NCI-H2029 (cell line): Measurements from ENCODE around the gene VAMP2.
A peak's percentile ranks its signal among the peaks of the same experiment; 100 is the strongest.

Experiments used
- DNase-seq: peaks from one replicate; lab custom pipeline; 2025; lab: John Stamatoyannopoulos, UW

The VAMP2 gene

DNA sequence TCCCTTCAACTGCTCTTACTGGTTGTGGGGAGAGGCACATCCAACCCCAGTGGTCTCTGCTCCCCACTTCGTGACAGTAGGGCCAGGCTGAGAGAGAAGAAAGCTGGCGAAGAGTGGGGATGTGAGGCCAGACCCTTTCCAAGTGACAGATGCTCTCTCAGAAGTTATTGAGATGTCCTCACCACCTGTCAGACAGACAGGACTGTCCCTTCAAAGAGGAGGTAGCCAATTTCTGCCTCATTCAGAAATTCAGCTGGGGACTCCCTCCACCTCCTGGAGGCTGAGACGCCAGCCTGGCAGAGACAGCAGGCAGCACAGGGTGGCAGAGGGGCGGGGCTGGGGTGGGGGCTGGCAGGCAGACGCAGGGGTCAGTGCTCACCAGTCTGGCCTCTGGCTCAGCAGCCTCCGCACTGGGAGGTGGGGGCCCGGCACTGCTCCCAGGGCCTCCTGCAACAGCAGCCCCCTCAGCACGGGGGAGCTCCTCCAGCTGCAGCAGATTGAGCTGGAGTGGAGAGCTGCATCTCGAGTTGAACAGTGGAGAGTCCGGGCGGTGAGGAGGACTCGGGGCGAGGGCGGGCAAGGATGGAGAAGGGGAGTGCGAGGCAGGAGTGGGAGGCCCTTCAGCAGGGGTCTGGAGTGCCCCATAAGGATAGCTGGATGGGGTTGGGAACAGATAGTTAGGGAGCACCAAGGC lies 19.7 kb downstream of the VAMP2 start:
- no peak for DNase-seq

DNA sequence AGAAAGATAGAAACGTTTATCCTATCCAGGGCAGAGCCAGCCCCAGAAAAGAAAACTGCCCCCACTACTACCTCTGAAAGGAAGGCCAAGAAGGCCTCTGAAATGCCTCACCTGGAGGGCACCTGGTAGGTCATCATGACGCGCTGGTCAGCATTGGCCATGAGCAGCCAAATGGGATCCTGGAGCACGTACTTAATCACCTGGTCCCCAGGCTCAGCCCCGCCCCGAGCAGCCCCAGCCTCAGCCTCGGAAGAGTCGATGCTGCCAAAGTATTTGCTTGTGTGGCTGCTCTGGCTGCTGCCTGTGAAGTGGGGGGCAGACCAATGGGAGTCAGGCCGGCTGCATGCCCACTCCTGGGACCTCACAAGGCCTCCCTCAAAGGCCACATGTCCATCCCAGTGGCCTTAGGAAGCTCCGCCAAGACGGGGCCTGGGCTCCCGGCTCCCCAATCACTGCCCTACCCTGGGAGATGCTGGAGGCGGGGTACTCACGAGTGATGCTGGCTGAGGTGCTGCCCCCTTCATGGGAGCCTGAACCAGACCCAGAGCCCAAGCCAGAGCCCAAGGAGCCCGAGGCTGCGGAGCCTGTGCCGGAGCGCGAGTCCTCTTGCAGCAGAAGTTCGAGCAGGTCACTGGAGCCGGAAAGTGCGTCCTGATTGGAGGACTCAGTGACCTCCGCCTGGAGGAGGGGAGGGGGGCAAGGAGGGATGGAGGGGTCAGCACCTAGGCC lies 20.4 kb downstream of the VAMP2 start:
- DNase-seq = no peak

DNA sequence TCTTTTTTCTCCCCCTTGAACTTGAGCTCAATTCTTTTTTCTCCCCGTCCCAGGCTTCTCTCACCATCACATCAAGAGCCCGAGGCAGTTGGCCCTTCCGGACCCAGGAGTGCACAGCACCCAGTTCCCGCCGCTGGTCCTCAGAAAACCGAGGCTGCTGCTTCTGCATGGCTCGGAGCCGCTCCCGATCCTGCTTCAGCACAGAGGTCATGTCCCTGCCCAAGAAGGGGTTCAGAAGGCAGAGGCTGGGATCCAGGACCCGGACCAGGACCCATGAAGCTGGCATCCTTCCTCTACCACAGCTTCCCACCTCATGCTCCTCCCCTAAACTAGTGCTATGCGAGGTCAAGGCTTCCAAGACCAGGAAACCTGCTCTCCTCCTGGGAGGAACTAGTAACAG lies 21.0 kb downstream of the VAMP2 start:
- no peak for DNase-seq

DNA sequence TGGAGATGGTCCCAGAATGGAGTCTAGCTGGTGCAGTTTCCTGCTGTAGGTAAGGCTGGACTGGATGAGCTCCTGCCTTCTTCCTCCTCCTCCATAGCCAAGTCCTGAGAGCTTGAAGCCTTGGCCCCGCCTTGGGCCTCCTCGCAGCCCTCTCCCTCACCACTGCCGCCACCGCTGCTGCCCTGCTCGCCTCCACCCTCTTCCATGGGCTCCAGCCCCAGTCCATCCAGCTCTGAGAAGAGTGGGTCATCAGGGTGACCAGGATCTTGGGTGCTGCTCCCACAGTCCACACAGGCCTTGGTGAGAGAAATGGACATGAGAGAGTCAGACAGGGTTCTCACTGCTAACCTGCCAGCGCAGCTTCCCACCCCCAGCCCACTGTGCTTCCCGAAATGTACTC lies 21.7 kb downstream of the VAMP2 start:
- no peak for DNase-seq

DNA sequence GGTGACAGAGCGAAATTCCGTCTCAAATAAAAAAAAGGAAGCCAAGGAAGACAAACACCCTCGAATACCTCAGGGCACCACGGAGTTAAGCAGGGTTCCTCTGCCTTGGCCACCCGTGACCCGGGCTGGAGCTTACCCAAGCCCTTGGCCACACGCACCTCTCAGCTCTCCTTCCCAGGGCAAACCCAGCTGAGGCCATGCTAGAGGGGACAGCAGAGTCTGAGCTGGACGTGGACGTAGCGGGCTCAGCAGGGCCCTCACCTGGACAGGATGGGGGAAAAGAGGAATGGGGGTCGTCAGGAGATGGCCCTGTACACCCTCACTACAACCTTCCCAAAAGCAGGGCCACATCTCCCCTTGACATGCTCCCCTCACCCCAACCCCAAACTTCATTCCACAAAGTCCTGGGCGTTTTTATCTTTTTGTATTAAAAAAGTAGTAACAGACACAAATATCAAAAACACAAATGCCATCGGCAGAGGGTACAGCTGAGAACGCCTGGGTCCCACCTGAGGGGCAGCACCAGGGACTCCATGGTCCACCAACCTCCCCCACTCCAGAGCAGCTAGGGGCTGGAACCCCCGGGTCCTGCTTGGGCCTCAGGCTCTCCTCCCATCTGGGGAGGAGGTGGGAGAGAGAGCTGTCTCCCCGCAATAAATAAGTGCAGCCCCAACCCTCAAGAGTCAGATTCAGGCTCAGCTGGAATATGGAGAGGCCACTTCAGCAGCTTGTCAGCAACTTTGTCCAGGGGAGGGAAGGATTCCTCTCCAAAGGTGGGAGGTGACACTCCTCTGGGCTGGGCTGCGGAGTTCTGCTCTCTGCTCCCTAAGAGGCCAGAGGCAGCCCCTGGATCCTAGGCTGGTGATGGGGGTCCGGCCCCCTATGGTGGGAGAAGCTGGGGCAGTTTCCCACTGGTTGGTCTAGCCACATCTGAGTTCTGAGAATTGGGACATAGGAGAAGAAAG lies 22.4 kb downstream of the VAMP2 start:
- no peak for DNase-seq

DNA sequence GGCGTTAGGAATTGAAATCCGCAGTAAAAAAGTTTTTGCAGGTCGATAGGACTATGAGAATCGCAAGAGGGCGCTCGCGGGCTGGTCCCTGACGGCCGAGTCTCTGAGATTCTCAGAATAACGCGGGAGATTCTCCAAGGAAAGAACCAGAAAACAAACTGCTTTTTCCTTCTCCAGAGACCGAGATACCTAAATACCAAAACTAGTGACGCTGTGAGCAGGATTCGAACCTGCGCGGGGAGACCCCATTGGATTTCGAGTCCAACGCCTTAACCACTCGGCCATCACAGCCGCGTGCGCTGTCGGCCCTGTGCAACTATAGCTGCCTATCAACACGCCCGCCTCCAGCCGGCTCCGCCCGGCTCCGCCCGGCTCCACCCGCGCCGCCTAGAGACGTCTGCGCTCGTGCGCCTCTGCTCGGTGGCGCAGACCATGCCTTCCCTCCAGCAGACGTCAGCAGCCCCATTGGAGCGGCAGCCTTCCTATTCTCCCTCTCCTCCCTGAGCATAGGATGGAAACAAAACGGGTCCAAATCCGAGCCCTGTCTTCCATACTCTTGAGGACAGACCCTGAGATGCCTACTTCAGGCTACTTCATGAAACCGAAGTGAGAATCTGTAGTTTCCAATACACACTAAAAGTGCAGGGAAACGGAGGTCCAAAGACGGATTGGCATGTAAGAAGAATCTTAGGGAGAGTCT lies 23.9 kb downstream of the VAMP2 start:
- peak; percentile 87 for DNase-seq

DNA sequence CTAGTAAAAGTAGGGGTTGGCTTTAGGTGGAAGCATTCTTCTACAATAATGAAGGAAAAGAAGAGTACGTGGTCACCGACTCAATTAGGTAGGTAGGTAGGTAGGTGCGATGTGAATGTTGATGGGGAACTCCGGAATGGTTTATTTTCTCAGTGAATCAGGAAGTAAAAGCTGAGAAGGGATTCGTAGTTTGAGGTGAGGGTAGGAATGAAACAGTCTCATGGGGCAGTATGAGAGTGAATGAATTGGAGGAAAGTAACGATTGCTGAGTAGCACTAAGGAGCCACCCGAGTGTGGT lies 24.4 kb downstream of the VAMP2 start:
- DNase-seq = no peak

DNA sequence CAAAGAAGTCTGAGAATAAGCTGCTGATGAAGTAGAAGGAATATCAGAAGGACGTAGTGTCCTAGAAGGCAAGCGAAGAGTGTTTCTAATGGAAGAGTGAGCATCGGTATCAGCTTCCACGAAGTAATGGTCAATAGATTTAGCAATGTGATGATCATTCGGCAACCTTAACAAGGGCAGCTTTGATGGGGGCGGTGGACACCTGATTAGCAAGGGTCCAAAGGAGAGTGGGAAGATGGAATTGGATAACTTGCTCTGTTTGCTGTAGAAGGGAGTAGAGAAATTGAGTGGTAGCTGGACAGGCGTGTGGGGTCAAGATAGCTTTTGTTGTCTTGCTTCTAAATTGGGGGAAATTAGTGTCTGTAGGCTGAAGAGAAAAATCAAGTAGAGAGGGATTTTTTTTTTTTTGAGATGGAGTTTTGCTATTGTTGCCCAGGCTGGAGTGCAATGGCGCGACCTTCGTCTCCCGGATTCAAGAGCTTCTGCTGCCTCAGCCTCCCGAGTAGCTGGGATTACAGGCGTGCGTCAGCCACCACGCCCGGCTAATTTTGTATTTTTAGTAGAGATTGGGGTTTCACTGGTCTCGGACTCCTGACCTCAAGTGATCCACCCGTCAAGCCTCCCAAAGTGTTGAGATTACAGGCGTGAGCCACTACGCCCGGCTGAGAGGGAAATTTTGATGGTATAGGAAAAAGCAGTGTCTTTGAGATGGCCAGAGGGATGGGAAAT lies 24.9 kb downstream of the VAMP2 start:
- DNase-seq = no peak

DNA sequence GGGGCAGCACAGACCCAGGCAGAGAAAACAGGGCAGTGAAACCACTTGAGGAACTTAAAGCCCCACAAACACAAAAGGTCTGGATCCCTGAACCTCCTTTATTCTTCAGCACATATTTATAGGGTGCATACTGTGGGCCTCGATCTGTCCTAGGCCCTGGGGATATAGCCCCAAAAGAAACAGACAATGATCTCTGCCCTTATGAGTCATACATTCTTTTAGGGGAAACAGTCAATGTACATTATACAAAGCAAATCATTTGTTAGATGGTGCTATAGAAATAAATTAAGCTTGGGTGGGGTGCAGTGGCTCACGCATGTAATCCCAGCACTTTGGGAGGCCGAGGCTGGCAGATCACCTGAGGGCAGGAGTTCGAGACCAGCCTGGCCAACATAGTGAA lies 28.8 kb downstream of the VAMP2 start:
- no peak for DNase-seq

DNA sequence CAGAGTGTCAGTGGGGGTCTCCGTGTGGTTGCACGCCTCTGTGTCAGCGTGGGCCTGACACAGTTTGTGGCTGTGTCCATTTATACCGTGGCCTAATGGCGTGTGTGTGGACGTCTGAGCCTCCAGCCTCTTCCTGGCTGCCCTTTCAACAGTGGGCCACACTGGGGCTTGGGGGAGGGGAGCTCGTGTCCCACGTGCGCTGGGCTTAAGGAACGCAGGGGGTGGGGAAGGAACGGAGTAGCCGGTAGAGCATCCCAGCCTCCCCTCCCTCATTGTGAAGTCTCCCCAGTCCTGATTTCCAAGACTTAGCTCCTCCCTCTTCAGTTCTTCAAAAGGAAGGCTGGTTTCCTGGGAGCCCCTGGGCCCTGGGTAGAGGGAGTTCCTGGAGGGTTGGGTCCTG lies 29.3 kb downstream of the VAMP2 start:
- no peak for DNase-seq

DNA sequence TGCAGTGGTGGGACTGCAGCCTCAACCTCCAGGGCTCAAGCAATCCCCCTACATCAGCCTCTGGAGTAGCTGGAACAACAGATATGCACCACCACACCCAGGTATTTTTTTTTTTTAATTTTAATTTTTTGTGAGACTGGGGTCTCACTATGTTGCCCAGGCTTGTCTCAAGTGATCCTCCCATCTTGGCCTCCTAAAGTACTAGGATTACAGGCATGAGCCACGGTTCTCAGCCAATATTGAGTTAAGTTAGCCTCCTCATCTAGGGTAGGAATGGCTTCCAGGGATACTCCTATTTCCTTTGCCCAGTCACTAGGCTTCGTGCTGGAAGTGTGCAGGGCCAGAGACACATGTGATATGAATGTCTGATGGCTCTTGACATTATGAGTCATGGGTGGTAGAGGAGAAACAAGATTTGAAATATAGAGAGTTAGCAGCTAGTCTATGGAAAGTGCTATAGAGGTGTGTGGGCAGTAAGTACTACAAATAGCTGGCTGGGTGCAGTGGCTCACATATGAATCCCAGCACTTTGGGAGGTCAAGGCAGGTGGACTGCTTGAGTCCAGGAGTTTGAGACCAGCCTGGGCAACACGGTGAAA lies 30.8 kb downstream of the VAMP2 start:
- DNase-seq = no peak

DNA sequence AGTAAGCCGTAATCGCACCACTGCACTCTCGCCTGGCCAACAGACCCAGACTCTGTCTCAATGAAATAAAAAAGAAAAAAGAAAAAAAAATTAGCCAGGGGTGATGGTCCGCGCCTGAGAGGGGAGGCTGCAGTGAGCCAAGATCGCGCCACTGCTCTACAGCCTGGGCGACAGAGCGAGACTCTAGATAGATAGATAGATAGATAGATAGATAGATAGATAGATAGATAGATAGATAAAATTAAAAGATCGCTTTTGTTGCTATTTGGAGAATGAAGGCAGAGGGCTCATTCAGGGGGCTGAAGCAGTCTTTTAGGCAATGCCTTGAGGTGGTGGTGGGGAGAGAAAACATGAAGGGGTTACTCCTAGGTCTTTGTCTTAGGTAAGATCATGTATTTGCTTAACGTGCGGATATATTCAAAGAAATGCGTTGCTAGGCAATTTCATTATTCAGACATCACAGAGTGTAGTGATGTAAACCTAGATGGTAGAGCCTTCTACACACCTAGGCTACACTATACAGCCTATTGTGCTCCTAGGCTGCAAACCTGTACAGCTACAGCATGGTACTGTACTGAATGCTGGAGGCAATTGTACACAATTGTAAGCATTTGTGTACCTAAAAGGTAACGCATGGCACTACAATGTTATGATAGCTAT lies 34.5 kb downstream of the VAMP2 start:
- no peak for DNase-seq

DNA sequence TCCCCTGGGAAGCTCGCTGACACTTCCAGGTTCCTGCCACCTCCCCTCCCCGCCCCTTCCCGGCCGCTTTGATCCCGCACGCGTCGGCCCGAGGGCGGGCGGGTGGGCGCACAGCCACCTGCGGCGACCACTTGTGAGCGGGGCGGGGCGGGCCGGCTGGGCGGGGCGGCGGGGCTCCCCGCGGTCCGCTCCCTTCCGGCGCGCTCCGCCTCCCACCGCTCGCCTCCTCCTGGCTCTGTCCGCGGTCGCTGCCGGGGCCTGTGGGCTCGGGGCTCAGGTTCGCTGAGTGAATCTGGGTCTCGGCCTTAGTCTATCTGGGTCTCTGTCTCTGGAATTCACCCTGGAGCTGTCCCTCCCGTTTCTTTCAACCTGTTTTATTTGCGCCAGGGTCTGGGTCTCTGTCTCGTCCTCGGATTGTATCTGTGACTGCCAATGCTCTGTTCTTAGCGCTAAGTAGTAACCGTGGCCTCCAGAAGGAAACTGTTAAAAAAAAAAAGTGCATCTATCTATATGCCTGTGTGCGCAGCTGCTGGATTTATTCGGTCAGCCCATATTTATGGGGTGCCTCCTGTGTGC lies 36.2 kb downstream of the VAMP2 start:
- no peak for DNase-seq

DNA sequence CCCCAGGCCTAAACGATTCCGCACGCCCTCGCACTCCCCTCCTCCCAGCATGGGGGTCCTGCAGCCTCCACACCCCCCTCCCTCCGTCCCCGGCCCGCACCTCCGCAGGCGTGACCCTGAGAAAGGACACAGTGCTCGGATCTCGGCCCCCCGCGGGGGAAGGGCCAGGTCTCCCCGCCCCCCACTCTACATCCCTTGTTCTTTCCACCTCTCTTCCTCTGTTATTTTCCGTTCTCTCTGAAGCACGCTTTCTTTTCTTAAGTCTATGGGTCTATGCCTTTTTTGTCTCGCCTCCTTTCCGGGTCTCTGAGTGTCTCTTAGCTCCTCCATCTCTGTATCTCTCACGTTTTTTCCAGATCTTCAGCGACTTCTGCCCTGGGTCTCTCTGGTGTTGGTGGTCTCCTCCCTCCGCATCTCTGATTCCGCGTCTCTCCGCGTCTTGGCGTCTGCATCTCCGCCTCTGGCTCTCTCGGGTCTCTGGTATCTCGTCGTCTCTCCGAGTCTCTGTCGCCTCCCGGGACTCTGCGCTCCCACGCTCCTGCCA lies 36.7 kb downstream of the VAMP2 start:
- no peak for DNase-seq

DNA sequence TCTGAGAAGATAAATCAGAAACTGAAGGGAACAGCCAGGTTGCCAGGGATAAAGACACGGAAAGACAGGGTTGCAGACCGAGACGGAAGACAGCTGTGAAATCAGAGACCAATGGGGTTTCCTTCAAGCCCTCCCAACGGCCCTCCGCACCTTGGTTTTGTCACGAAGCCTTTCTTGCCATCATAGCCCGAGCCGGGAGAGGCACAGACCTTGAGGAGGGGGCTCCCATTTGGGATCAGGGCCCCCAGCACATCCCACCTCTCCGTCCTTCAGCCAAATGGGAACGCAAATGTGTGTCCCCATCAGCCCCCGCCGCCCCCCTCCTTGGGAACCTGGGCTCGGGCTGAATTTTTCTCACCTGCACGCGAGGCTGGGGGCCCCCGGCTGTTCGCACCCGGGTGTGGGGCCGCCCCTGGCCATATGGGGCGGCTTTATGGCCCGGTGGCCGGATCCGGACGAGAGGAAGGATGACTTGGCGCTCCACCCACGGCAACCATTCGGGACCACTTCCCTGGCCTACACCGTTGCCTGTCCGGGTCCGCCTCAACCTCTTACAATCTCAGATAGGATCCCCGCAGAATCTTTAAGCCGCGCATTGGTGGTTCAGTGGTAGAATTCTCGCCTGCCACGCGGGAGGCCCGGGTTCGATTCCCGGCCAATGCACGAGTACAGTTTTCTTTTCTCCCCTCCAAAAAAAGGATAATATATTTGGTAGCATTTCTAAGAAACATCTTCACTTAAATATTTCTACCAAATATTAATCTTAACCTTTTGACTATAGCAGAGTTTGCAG lies 37.4 kb downstream of the VAMP2 start:
- DNase-seq = no peak

DNA sequence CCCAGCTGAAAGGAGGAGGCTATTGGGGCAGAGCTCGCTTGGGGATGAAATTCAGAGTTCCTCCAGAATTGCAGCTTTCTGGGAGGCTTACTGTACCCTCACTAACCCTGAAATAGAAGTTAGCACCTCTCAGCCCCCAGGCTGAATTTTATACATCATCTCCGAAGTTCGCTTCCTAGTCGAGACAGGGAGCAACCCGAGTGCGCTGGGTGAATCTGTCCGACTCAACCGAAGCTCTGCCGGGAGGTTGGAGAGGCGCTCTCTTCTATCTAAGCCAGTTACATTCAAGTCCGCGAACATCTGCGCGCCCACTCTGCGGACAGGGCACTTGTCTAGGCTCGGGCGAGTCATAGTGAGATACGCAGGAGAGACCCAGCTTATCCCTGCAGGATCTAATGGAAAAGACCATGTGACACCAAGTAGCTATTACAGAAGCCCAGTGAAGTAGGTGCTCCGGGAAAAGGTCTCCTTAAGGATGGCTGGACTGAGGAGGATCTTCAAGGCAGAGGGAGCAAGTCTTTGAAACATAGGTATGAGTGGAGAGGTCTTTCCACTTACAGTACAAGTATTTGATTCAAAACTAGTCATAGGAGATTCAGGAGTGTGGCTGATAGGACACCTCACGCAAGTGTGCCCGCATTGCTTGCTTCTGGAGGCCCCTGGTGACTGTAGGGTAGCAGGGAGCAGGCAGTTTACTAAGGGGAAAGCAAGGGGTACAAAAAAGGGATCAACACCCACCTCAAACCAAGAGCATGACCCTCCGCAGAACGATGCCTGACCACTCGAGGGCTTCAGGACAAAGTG lies 38.2 kb downstream of the VAMP2 start:
- no peak for DNase-seq

DNA sequence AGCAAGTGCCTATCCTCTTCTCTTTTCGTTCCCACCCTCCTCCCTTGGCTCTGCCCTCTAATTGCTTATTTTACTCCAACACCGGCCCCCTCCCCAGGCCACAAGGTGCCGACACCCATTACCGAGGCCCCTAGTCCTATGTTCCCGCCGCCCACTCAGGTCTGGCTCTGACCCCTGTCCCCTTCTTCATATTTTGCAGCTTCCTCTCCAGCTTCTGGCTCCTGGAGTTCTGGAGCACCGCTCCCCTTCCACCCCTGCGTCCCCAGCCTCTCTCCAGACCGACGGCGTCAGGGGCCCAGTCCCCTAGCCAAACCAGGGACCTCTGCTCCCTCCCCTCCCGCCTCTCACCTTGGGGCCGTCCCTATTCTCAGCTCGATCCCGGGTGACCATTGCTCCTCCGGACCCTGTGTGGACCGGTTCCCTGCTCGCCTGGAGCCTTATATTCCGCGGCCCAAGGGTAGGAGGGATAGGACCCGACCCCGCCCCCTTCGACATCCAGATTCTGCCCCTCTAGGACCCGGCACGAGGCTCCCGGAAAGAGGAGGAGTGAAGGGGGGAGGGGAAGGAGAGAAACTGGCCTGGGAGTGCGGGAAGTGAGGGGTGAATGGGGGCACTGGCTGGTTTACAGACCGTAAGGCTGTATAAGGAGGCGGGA lies 38.9 kb downstream of the VAMP2 start, which contains the start of gene HES7:
Gene HES7, minus strand, starts transcription at position 412 of the 655 bp plus-strand sequence. Its CDS starts 22 bp downstream, at position 390.
- DNase-seq = no peak
